Measurements from ENCODE around the gene IDI1. TPM values are rescaled to one million over a fixed set of nuclear protein-coding genes. Genes with fewer than 3 reads are reported as not detected.

The IDI1 gene
- total RNA-seq = 39.1 and 95.8 TPM in 2 replicates
- 73.8 and 182 TPM in 2 replicates for polyA plus RNA-seq

- H3K27ac ChIP-seq = peak within 1 kb of the TSS; percentile 99
- TF ChIP-seq CTCF (IDR thresholded peaks at IDR 0.05; ENCODE audit: low read depth, low read length) = no peak
- peak; percentile 99 to 100 for DNase-seq (ENCODE audit: low read depth in 1 of 2, low spot score in 1 of 2)
- no peaks in the 10 kb centered on the region for H3K27me3 ChIP-seq
- H3K4me1 ChIP-seq (ENCODE audit: low read depth) = peaks cover 17% of the 10 kb centered on the region
- H3K9me3 ChIP-seq (ENCODE audit: low read depth) = no peaks in the 10 kb centered on the region
- H3K36me3 ChIP-seq = peaks cover 9% of the 10 kb centered on the region
- H3K4me3 ChIP-seq = peak within 1 kb of the TSS; percentile 71
Observed at GRCh38 chr10:1048732-1049424, at the start of gene IDI1. IDI1 (minus strand) TSS chr10:1049119; CDS start chr10:1049003, 116 bp downstream.

- DNase-seq (ENCODE audit: low read depth in 1 of 2, low spot score in 1 of 2) = no peak
- Histone ChIP-seq H3K27ac (no peak overlapping the region), H3K4me3 (no peak overlapping the region), H3K9me3 (ENCODE audit: low read depth) (no peaks in the 10 kb centered on the region), H3K4me1 (ENCODE audit: low read depth) (no peaks in the 10 kb centered on the region), H3K36me3 (peaks cover 8% of the 10 kb centered on the region), H3K27me3 (no peaks in the 10 kb centered on the region)
- TF ChIP-seq CTCF (IDR thresholded peaks at IDR 0.05; ENCODE audit: low read depth, low read length) = no peak
Observed at GRCh38 chr10:1097436-1097835, 48.5 kb upstream of the IDI1 start.

- Histone ChIP-seq H3K36me3 (peaks cover 9% of the 10 kb centered on the region), H3K27ac (no peak overlapping the region), H3K4me1 (ENCODE audit: low read depth) (no peaks in the 10 kb centered on the region), H3K4me3 (no peak overlapping the region), H3K27me3 (no peaks in the 10 kb centered on the region), H3K9me3 (ENCODE audit: low read depth) (no peaks in the 10 kb centered on the region)
- no peak for DNase-seq (ENCODE audit: low read depth in 1 of 2, low spot score in 1 of 2)
- no peak for TF ChIP-seq CTCF (IDR thresholded peaks at IDR 0.05; ENCODE audit: low read depth, low read length)
Observed at GRCh38 chr10:1096287-1096889, 47.5 kb upstream of the IDI1 start.

GRCh38 chr10:1095498-1095897, 46.6 kb upstream of the IDI1 start:
- no peak for TF ChIP-seq CTCF (IDR thresholded peaks at IDR 0.05; ENCODE audit: low read depth, low read length)
- peaks cover 18% of the 10 kb centered on the region for H3K36me3 ChIP-seq

GRCh38 chr10:1094112-1095057, 45.5 kb upstream of the IDI1 start:
- Histone ChIP-seq H3K36me3 (peaks cover 20% of the 10 kb centered on the region), H3K4me1 (ENCODE audit: low read depth) (no peaks in the 10 kb centered on the region), H3K27ac (no peak overlapping the region), H3K27me3 (no peaks in the 10 kb centered on the region), H3K4me3 (no peak overlapping the region), H3K9me3 (ENCODE audit: low read depth) (no peaks in the 10 kb centered on the region)
- TF ChIP-seq CTCF (IDR thresholded peaks at IDR 0.05; ENCODE audit: low read depth, low read length) = no peak
- no peak for DNase-seq (ENCODE audit: low read depth in 1 of 2, low spot score in 1 of 2)

More at GRCh38 chr10:1095498-1095897, 46.6 kb upstream of the IDI1 start:
- no peak for DNase-seq (ENCODE audit: low read depth in 1 of 2, low spot score in 1 of 2)
- Histone ChIP-seq H3K4me3 (no peak overlapping the region), H3K27ac (no peak overlapping the region), H3K4me1 (ENCODE audit: low read depth) (no peaks in the 10 kb centered on the region), H3K27me3 (no peaks in the 10 kb centered on the region), H3K9me3 (ENCODE audit: low read depth) (no peaks in the 10 kb centered on the region)

All from cardiac muscle cell (in vitro differentiated cells and primary cell).